Measurements from ENCODE around the gene TPCN1. TPM values are rescaled to one million over a fixed set of nuclear protein-coding genes. Genes with fewer than 3 reads are reported as not detected.
A peak's percentile ranks its signal among the peaks of the same experiment; 100 is the strongest.

The TPCN1 gene
- total and polyA plus RNA-seq, 2 of the 13 experiments (the other 11 are each of a cell fraction or from before 2014, with no cell fraction given): 8.0 to 26.8 TPM

- peak; percentile 58; the same call in 1 of the 2 replicates for TF ChIP-seq ZNF724P (CRISPR knock-in tag; IDR thresholded peaks at IDR 0.05; ENCODE audit: borderline replicate concordance)
- peak; percentile 91; the same call in 1 of the 2 replicates for TF ChIP-seq ZNF761 (CRISPR knock-in tag; conservative IDR thresholded peaks at IDR 0.05)
- peak; percentile 10; the same call in 1 of the 2 replicates for TF ChIP-seq ARID5B (CRISPR knock-in tag; IDR thresholded peaks at IDR 0.05)
- TF ChIP-seq ZNF879 (CRISPR knock-in tag; IDR thresholded peaks at IDR 0.05): peak; percentile 14; the same call in 1 of the 2 replicates
- TF ChIP-seq ZNF382 (CRISPR knock-in tag; IDR thresholded peaks at IDR 0.05; ENCODE audit: borderline replicate concordance): no peak
- no peak for TF ChIP-seq TEAD3 (CRISPR knock-in tag; optimal IDR thresholded peaks at IDR 0.05; ENCODE audit: borderline replicate concordance)
- peak; percentile 84 for TF ChIP-seq ZNF891 (CRISPR knock-in tag; IDR thresholded peaks at IDR 0.05)
- peak; percentile 96 for TF ChIP-seq RAD51 (IDR thresholded peaks at IDR 0.05; ENCODE audit: borderline replicate concordance)
- TF ChIP-seq BHLHE40 (IDR thresholded peaks at IDR 0.05; ENCODE audit: low read length): peak; percentile 92
- TF ChIP-seq RELA (CRISPR knock-in tag; IDR thresholded peaks at IDR 0.05): peak; percentile 65
- no peak for TF ChIP-seq JUNB (CRISPR knock-in tag; IDR thresholded peaks at IDR 0.05; ENCODE audit: borderline replicate concordance)
- peak; percentile 70 to 86; a peak in 3 of 4 replicates for TF ChIP-seq POLR2A (IDR thresholded peaks at IDR 0.05; ENCODE audit: insufficient read depth in 1 of 2, low read depth in 2 of 2, low read length in 2 of 2)
- no peak; the same call in 1 of the 2 replicates for TF ChIP-seq ZBTB21 (CRISPR knock-in tag; IDR thresholded peaks at IDR 0.05)
- TF ChIP-seq MXD4 (CRISPR knock-in tag; IDR thresholded peaks at IDR 0.05): peak; percentile 78
- TF ChIP-seq GATAD2A (CRISPR knock-in tag; IDR thresholded peaks at IDR 0.05): peak; percentile 34; the same call in 1 of the 2 replicates
- TF ChIP-seq CEBPB (IDR thresholded peaks at IDR 0.05; ENCODE audit: borderline replicate concordance, low read depth, low read length): no peak
- no peak for TF ChIP-seq NR3C1 (CRISPR knock-in tag; IDR thresholded peaks at IDR 0.05)
- peak; percentile 52; the same call in 1 of the 2 replicates for TF ChIP-seq ZNF766 (CRISPR knock-in tag; IDR thresholded peaks at IDR 0.05; ENCODE audit: borderline replicate concordance)
- peak; percentile 63; the same call in 1 of the 2 replicates for TF ChIP-seq MTA1 (CRISPR knock-in tag; IDR thresholded peaks at IDR 0.05; ENCODE audit: borderline replicate concordance)
- peak; percentile 94 for TF ChIP-seq NAIF1 (CRISPR knock-in tag; IDR thresholded peaks at IDR 0.05; ENCODE audit: borderline replicate concordance)
- no peak for TF ChIP-seq ZNF614 (CRISPR knock-in tag; IDR thresholded peaks at IDR 0.05; ENCODE audit: borderline replicate concordance)
- TF ChIP-seq RFX3 (CRISPR knock-in tag; IDR thresholded peaks at IDR 0.05): no peak
- peak; percentile 57; the same call in 1 of the 2 replicates for TF ChIP-seq SKIL (CRISPR knock-in tag; IDR thresholded peaks at IDR 0.05; ENCODE audit: borderline replicate concordance)
- TF ChIP-seq ZNF496 (CRISPR knock-in tag; IDR thresholded peaks at IDR 0.05; ENCODE audit: insufficient replicate concordance): no peak
- TF ChIP-seq REPIN1 (CRISPR knock-in tag; IDR thresholded peaks at IDR 0.05; ENCODE audit: borderline replicate concordance, low read depth): no peak
- TF ChIP-seq ZNF75D (CRISPR knock-in tag; IDR thresholded peaks at IDR 0.05; ENCODE audit: borderline replicate concordance): no peak
Measured at GRCh38 chr12:113185180-113186032, 35.9 kb upstream of the TPCN1 start, which contains the start of the genes DDX54 and RITA1 (continued).
